Stimulated activated CD8-positive, alpha-beta memory T cell treated with anti-CD3 and anti-CD28 coated beads, Interleukin-12 subunit alpha, Interleukin-12 subunit beta, amount 100 ng/mL, for 4 hours (primary cell): ENCODE measurements around the gene STAC.
"Not testable (repeated sequence)": the region's sequence is repeated elsewhere in the genome, so short reads cannot be mapped to it uniquely, and the experiment has no call there.

Source experiments
- DNase-seq: peaks from one replicate; pipeline ENCODE4 v3.0.0-alpha.2; 2020; ENCODE audit warnings: low read depth

STAC gene

DNA sequence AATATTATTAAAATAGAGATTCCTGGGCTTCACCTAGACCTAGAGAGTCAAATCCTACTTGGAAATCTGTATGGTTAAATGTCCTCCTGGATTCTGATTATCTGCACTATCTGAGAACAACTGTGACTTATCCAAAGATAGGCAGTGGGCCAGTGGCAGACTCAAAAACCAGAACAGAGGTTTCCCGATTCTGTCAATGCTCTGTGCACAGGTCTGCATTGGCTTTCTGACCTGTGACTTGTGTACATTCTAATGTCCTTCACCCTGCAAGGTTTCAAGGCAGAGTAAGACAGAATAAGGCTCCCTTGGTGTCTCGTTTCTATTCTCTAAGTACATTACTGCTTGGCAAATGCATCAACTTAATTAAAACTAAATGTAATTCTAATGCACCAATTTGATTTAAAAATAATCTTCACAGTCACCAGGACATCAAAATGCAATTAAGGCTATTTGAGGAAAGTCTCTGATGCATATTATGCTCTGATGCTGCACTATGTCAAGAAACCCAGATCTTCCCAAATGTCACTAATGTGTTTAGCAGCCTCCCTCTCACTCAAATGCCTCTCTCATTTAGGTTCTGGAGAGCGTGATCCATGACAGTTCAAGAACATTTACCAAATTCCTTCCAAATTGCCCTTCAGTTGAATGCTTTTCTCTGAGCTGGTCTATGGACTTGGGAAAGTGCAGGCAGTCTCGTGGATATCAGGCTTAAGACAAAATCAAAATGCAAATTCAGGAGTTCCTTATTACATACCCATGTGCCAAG lies 140.1 kb downstream of the STAC start:
- no peak for DNase-seq

- DNase-seq: no peak
These were observed 140.7 kb downstream of the STAC start for GRCh38 chr3:36521007-36521379.

- no peak for DNase-seq
These were observed 144.3 kb downstream of the STAC start for GRCh38 chr3:36524560-36524959.

DNA sequence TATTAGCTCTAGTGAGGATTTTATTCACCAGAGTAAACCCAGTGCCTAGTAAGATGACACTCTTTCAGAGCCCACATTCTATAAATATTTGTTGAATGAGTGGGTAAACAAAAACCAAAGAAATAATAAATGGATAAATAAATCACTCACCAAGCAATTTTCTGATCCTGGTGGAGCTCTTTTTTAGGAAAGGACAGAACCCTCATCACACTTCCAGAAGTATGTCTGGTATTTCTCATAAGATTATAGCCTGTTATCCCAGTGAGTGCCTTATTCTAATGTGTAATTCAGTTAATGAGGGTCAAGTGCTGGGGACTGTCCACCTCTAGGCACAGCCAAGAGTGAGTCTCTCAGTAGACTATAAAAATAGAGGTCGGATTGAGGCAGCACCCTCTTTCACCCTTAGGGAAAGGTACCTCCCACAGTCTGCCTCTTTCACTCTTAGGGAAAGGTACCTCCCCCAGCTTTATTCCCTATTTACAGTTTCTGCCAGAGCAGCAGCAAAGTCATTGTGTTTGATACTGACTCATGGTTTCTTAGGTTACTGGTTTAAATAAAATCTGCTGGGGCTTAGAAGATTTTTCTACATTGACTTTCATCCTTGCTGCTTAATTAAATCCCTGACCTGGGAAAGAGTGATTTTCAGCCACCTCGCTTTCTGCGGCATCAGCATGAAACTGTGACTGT lies 145.0 kb downstream of the STAC start:
- no peak for DNase-seq

DNA sequence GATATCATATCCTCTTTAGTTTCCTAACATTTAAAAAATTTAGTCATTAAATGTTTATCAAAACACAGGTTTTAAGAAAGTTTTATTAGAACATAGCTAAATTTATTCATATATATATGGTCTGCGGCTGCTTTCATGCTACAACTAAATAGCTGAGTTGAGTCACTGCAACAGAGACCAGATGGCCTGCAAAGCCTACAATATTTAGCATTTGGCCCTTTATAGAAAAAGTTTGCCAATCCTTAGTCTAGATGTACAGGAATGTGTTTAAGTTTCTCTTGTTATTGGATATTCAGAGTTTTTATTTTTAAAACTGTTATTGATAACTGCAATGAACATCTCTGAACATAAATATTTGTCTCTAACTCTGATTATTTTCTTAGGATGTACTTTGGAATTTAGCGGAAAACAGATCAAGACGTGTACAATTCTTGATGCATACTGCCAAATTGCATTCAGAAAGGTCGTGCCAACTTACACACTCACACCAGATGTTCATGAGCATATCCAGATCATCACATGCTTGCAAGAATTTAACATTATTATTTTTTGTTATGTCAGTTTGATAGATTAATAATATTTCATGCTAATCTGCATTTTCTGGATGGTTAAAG lies 157.9 kb downstream of the STAC start:
- DNase-seq: no peak

- no peak for DNase-seq
These were observed 160.7 kb downstream of the STAC start for GRCh38 chr3:36540888-36541518.

DNA sequence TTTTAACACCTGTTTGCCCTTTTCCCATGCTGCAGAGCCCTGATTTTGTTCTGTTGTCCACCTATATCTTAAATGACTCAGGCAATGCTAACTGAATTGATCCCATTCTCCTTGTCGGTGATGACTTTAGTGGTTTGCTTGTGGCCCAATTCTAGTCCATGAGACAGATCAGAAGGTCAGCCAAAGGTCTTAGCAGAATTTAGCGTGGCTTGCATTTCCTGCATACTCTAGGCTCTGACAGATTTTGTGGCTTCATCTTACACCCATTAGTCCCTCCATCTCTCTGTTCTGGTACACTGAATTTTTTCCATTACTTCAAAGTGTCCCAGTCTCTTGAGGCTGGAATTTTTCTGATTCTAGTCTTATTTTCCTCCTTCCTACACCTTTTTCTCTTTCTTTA lies 161.9 kb downstream of the STAC start:
- DNase-seq: no peak

DNA sequence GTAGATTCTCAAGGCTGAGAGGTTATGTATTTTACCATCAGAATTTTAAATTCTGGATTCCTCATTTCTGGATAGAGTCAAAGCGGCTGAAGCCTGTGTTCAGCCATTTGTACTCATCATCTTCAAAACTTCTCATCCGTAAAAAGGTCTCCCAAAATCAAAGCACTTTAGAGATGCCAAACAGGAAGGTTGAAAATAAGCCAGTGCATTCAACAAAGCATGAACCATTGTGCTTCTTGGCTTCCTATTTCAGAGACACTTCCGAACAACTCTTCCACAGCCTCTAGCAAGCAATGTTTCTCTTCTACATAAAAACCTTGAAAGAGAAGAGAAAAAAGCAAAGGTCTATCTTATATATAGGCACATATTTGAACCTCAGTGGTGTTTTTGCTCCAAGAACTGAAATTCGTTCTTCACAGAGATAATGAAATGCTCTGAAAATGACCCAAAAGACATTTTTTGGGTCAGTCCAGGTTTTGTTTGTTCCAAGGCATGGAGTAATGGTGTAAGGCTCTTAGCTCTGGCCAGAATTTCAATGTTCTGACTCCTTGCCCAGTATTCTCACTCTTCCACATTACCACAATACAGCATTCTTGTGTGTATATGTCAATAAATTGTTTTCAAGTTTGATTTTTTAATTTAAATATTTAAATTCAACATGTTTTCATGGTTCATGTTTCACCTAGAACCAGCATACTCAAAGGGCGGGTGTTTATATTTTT lies 163.1 kb downstream of the STAC start:
- DNase-seq: no peak

GRCh38 chr3:36546226-36546625 lies 165.9 kb downstream of the STAC start:
- DNase-seq: no peak

DNA sequence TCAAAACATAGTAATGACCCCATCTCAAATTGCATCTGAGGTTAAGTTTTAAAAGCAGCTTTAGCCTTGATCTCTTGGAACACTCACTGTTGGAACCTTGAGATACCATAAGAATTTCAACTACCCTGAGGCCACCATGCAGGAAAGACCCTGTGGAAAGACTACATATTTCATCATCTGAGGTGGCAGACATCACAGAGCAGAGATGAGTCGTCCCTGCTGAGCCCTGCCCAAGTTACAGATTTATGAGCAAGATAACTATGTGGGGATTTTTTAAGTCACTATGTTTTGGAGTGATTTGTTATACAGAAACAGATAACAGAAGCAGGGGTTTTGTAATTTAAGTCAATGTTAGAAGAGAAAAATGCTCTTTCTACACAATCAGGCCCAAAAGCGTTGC lies 168.4 kb downstream of the STAC start:
- DNase-seq: no peak

GRCh38 chr3:36557021-36557707 lies 176.9 kb downstream of the STAC start:
- no peak for DNase-seq

- DNase-seq: no peak
These were observed 177.6 kb downstream of the STAC start for GRCh38 chr3:36557708-36558421.

GRCh38 chr3:36558961-36559360 lies 178.7 kb downstream of the STAC start:
- no peak for DNase-seq

GRCh38 chr3:36560685-36561084 lies 180.4 kb downstream of the STAC start:
- no peak for DNase-seq

DNA sequence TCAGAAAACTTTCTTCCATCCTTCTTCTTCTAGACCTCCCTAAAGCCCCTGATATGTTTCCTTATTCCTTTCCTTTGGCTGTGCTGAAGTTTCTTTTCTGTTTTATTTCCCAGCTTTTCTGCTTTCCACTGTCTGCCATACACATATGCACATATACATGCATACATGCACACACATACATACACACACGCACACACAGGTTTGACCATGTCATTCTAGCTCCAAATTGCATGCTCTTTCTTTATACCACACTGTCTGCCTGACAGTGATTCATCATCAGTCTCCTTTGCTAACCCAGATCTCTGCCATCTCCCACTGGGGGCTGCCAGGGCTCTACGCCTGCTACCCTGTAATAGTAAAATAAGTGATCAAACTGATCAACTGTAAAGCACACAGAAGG lies 181.3 kb downstream of the STAC start:
- no peak for DNase-seq

- DNase-seq: no peak
These were observed 182.6 kb downstream of the STAC start for GRCh38 chr3:36562945-36563344.

- DNase-seq: no peak
These were observed 194.9 kb downstream of the STAC start for GRCh38 chr3:36575241-36575640.

DNA sequence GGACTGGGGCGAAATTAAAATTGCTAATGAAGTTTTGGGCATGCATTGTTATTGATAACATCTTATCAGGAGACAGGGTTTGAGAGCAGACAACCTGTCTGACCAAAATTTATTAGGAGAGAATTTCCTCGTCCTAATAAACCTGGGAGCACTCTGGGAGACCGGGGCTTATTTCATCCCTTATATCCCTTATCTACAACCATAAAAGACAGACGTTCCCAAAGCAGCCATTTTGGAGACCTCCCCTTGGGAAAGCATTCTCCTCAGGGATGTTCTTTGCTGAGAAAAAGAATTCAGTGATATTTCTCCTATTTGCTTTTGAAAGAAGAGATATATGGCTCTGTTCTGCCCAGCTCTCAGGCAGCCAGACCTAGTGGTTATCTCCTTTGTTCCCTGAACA lies 198.1 kb downstream of the STAC start:
- not testable (repeated sequence) for DNase-seq

- no peak for DNase-seq
These were observed 199.4 kb downstream of the STAC start for GRCh38 chr3:36579746-36580145.

- DNase-seq: no peak
These were observed 200.4 kb downstream of the STAC start for GRCh38 chr3:36580716-36581115.

DNA sequence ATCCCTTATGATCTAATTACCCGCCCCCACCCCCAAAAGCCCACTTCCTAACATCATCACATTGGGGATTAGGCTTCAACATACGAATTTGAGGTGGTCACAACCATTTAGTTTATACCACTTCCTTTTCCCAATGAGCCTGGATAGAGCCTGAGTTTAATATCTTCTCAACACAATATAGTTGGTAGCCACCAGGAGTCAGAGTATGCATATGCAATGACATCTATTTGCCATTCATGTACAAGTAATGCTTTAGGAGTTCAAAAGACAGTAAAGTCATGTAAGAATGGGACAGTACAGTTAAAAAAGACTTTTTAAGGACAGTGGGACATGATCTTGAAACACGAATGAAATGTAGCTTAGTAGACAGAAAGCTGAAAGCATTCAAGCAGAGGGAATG lies 211.7 kb downstream of the STAC start:
- no peak for DNase-seq
